Vagina (tissue), 2 donors: ENCODE data around the gene TMEM134. TPM values are rescaled to one million over a fixed set of nuclear protein-coding genes. Genes with fewer than 3 reads are reported as not detected.
A peak's percentile ranks its signal among the peaks of the same experiment; 100 is the strongest.

ENCODE experiments used
- DNase-seq, 2 donors: peaks; one replicate each; pipeline ENCODE4 v3.0.0-alpha.2; 2017; ENCODE audit errors: extremely low spot score in 2 of 2
- H3K27ac ChIP-seq: fragments of 200-600 bp; sonication (generic); one replicate; pipeline ENCODE4 v1.5.1; 2019
- H3K27me3 ChIP-seq: fragments of 200-600 bp; sonication (generic); one replicate; pipeline ENCODE4 v1.5.1; 2019
- H3K36me3 ChIP-seq, 2 donors: fragments of 200-600 bp; sonication (generic); one replicate each; pipeline ENCODE4 v1.5.1; 2017 to 2019
- H3K4me1 ChIP-seq: fragments of 200-600 bp; sonication (generic); one replicate; pipeline ENCODE4 v1.5.1; 2019
- H3K4me3 ChIP-seq, 2 donors: fragments of 200-600 bp; sonication (generic); 1 replicate in 1 of 2; 2 replicates in 1 of 2; pipeline ENCODE4 v1.5.1; 2016 to 2019
- H3K9me3 ChIP-seq: fragments of 200-600 bp; sonication (generic); one replicate; pipeline ENCODE4 v1.5.1; 2019
- CTCF ChIP-seq, 3 experiments: fragments of 450-650 bp in 2 of 3; fragments of 200-600 bp in 1 of 3; sonication (generic) in 1 of 3; IDR thresholded peaks; one replicate each; pipeline ENCODE4 v1.5.1; 2017 to 2019; ENCODE audit warnings: antibody characterized with exemption in 3 of 3, mild to moderate bottlenecking in 2 of 3, moderate library complexity in 2 of 3
- POLR2A ChIP-seq, 2 donors: fragments of 450-650 bp; IDR thresholded peaks; one replicate each; pipeline ENCODE4 v1.6.1; 2017; ENCODE audit warnings: antibody characterized with exemption in 2 of 2, mild to moderate bottlenecking in 2 of 2, moderate library complexity in 2 of 2
- POLR2AphosphoS5 ChIP-seq, 2 donors: sonication (generic); formaldehyde crosslinking; IDR thresholded peaks; one replicate each; pipeline ENCODE4 v1.9.0; 2017; ENCODE audit warnings: antibody characterized with exemption in 2 of 2, mild to moderate bottlenecking in 2 of 2, low read depth in 1 of 2; ENCODE audit not compliant: insufficient read depth in 1 of 2
- intact Hi-C: fragments of 100-400 bp; cut with DNase I; formaldehyde crosslinking; loops from one replicate; pipeline ENCODE4 v1.15.1; 2023
- total RNA-seq: library from RNA; depleted of rRNA; stranded (reverse); fragments of >200 nt; gene quantifications from one replicate; pipeline ENCODE4 v1.2.3, GENCODE V29; 2016

The TMEM134 gene
- total RNA-seq, 1 donor from 2014 or later = 88.6 TPM

- DNase-seq = no peak
- no peak overlapping the region for H3K27ac ChIP-seq
- intact Hi-C loops = no loop called here
- H3K9me3 ChIP-seq = no peaks in the 10 kb centered on the region
- H3K4me1 ChIP-seq = peaks cover 29% of the 10 kb centered on the region
- TF ChIP-seq POLR2AphosphoS5 (IDR thresholded peaks at IDR 0.05; ENCODE audit: insufficient read depth in 1 of 2, low read depth in 1 of 2) (no peak), POLR2A (IDR thresholded peaks at IDR 0.05) (no peak), CTCF (IDR thresholded peaks at IDR 0.05) (no peak)
- no peak overlapping the region for H3K4me3 ChIP-seq
- H3K36me3 ChIP-seq = no peaks in the 10 kb centered on the region
- no peaks in the 10 kb centered on the region for H3K27me3 ChIP-seq
These were observed 40.9 kb upstream of the TMEM134 start for GRCh38 chr11:67510023-67510345.

- peak overlapping the region; percentile 65 to 89 for H3K4me3 ChIP-seq
- intact Hi-C loops = loop anchor here (1.0 to 10.0 kb wide), 3 partner anchors 79 to 154 kb away; partner anchors contain the start of genes POLD4 and RAD9A
- no peaks in the 10 kb centered on the region for H3K36me3 ChIP-seq
- H3K9me3 ChIP-seq = no peaks in the 10 kb centered on the region
- peak overlapping the region; percentile 94 for H3K27ac ChIP-seq
- peaks cover 33% of the 10 kb centered on the region for H3K4me1 ChIP-seq
- no peaks in the 10 kb centered on the region for H3K27me3 ChIP-seq
- TF ChIP-seq POLR2A (IDR thresholded peaks at IDR 0.05) (peak in 1 of 2 donors; percentile 39), POLR2AphosphoS5 (IDR thresholded peaks at IDR 0.05; ENCODE audit: insufficient read depth in 1 of 2, low read depth in 1 of 2) (peak in 1 of 2 donors; percentile 33), CTCF (IDR thresholded peaks at IDR 0.05) (no peak)
- DNase-seq = peak in 1 of 2 donors; percentile 96
These were observed 39.6 kb upstream of the TMEM134 start for GRCh38 chr11:67508486-67509121.

GRCh38 chr11:67507864-67508485 is 38.9 kb upstream of the TMEM134 start, which contains the start of gene CDK2AP2:
CDK2AP2 (minus strand) TSS chr11:67508162; CDS start chr11:67508082, 80 bp downstream.
- Histone ChIP-seq H3K27ac (peak within 1 kb of the TSS; percentile 94), H3K27me3 (no peaks in the 10 kb centered on the region), H3K36me3 (no peaks in the 10 kb centered on the region), H3K4me1 (peaks cover 38% of the 10 kb centered on the region), H3K9me3 (no peaks in the 10 kb centered on the region), H3K4me3 (peak within 1 kb of the TSS; percentile 65 to 89)
- TF ChIP-seq CTCF (IDR thresholded peaks at IDR 0.05) (no peak), POLR2AphosphoS5 (IDR thresholded peaks at IDR 0.05; ENCODE audit: insufficient read depth in 1 of 2, low read depth in 1 of 2) (peak; percentile 55 to 94), POLR2A (IDR thresholded peaks at IDR 0.05) (peak in 1 of 2 donors; percentile 77)
- peak in 1 of 2 donors; percentile 99 for DNase-seq
- intact Hi-C loops = loop anchor here (1.0 to 10.0 kb wide), 3 partner anchors 79 to 153 kb away; partner anchors contain the start of genes POLD4 and RAD9A

- Histone ChIP-seq H3K27me3 (no peaks in the 10 kb centered on the region), H3K9me3 (no peaks in the 10 kb centered on the region), H3K27ac (peak overlapping the region; percentile 94), H3K4me3 (peak overlapping the region; percentile 65 to 89), H3K4me1 (peaks cover 38% of the 10 kb centered on the region), H3K36me3 (no peaks in the 10 kb centered on the region)
- TF ChIP-seq POLR2A (IDR thresholded peaks at IDR 0.05) = no peak
- no peak for TF ChIP-seq CTCF (IDR thresholded peaks at IDR 0.05)
- no peak for TF ChIP-seq POLR2AphosphoS5 (IDR thresholded peaks at IDR 0.05; ENCODE audit: insufficient read depth in 1 of 2, low read depth in 1 of 2)
- intact Hi-C loops = loop anchor here (5.0 to 10.0 kb wide), 2 partner anchors 80 to 153 kb away; partner anchors contain the start of gene POLD4
- no peak for DNase-seq
These were observed 38.3 kb upstream of the TMEM134 start for GRCh38 chr11:67507242-67507863.
